ENCODE measurements around the gene DPM2.

GRCh38 chr9:127975376-127976315 lies 38.0 kb upstream of the DPM2 start:
- no peak for TF ChIP-seq CTCF (IDR thresholded peaks at IDR 0.05)
- no peak for TF ChIP-seq POLR2A (IDR thresholded peaks at IDR 0.05)

All from thyroid gland (tissue), 4 donors.